Stimulated activated naive CD8-positive, alpha-beta T cell treated with anti-CD3 and anti-CD28 coated beads, Interleukin-15, Interleukin-2, amounts not matched to agents 100 U/mL and 50 U/mL, for 24 hours (primary cell): ENCODE data around the gene PTPRN2.

ENCODE experiments used
- ATAC-seq: fragments of 150-1000 bp; cut with Tn5 transposase; one replicate; pipeline ENCODE4 v1.10.0; 2021
- DNase-seq: peaks from one replicate; pipeline ENCODE4 v3.0.0; 2021

Gene PTPRN2

GRCh38 chr7:158487631-158488151, 99.9 kb downstream of the PTPRN2 start:
- no peak for ATAC-seq
- no peak for DNase-seq

- DNase-seq (no peak), ATAC-seq (no peak)
Observed at GRCh38 chr7:158486919-158487318, 100.7 kb downstream of the PTPRN2 start.

GRCh38 chr7:158484801-158485531, 102.7 kb downstream of the PTPRN2 start:
- no peak for DNase-seq
- ATAC-seq, result no peak

- DNase-seq (no peak), ATAC-seq (no peak)
Observed at GRCh38 chr7:158482480-158482879, 105.1 kb downstream of the PTPRN2 start.

GRCh38 chr7:158479664-158480025, 108.0 kb downstream of the PTPRN2 start:
- ATAC-seq, result no peak

GRCh38 chr7:158479021-158479663, 108.5 kb downstream of the PTPRN2 start:
- DNase-seq (no peak), ATAC-seq (no peak)

More at GRCh38 chr7:158479664-158480025, 108.0 kb downstream of the PTPRN2 start:
- DNase-seq, result no peak

GRCh38 chr7:158477866-158478265, 109.8 kb downstream of the PTPRN2 start:
- ATAC-seq (no peak), DNase-seq (no peak)

GRCh38 chr7:158476331-158476932, 111.2 kb downstream of the PTPRN2 start:
- DNase-seq (no peak), ATAC-seq (no peak)

GRCh38 chr7:158475679-158476052, 112.0 kb downstream of the PTPRN2 start:
- ATAC-seq, result no peak
- no peak for DNase-seq

GRCh38 chr7:158475036-158475678, 112.5 kb downstream of the PTPRN2 start:
- DNase-seq (no peak), ATAC-seq (no peak)

GRCh38 chr7:158474488-158474887, 113.1 kb downstream of the PTPRN2 start:
- ATAC-seq (no peak), DNase-seq (no peak)

- no peak for ATAC-seq
- no peak for DNase-seq
Observed at GRCh38 chr7:158473946-158474345, 113.7 kb downstream of the PTPRN2 start.

GRCh38 chr7:158473221-158473620, 114.4 kb downstream of the PTPRN2 start:
- DNase-seq, result no peak
- no peak for ATAC-seq

- ATAC-seq, result no peak
- DNase-seq, result no peak
Observed at GRCh38 chr7:158472596-158472995, 115.0 kb downstream of the PTPRN2 start.

- no peak for DNase-seq
- no peak for ATAC-seq
Observed at GRCh38 chr7:158471716-158472115, 115.9 kb downstream of the PTPRN2 start.

- ATAC-seq (no peak), DNase-seq (no peak)
Observed at GRCh38 chr7:158470336-158470735, 117.3 kb downstream of the PTPRN2 start.

- no peak for ATAC-seq
- DNase-seq, result no peak
Observed at GRCh38 chr7:158469396-158470051, 118.1 kb downstream of the PTPRN2 start.

GRCh38 chr7:158468700-158469296, 118.8 kb downstream of the PTPRN2 start:
- ATAC-seq (no peak), DNase-seq (no peak)

GRCh38 chr7:158468181-158468580, 119.4 kb downstream of the PTPRN2 start:
- no peak for ATAC-seq

GRCh38 chr7:158467562-158467961, 120.1 kb downstream of the PTPRN2 start:
- no peak for ATAC-seq

More at GRCh38 chr7:158468181-158468580, 119.4 kb downstream of the PTPRN2 start:
- DNase-seq, result no peak

GRCh38 chr7:158463317-158463716, 124.3 kb downstream of the PTPRN2 start:
- DNase-seq (no peak), ATAC-seq (no peak)

More at GRCh38 chr7:158467562-158467961, 120.1 kb downstream of the PTPRN2 start:
- DNase-seq, result no peak

- DNase-seq (no peak), ATAC-seq (no peak)
Observed at GRCh38 chr7:158461824-158462223, 125.8 kb downstream of the PTPRN2 start.
